HEK293 (cell line): ENCODE data around the gene SIK3.

Experiments
- BCL11A ChIP-seq: fragments of 450-650 bp; formaldehyde crosslinking; IDR thresholded peaks from 2 replicates; pipeline ENCODE4 v1.5.1; 2016; ENCODE audit warnings: low read depth, missing biosample characterization, missing genetic modification characterization
- GLI4 ChIP-seq: fragments of 450-650 bp; formaldehyde crosslinking; IDR thresholded peaks from 2 replicates; pipeline ENCODE4 v1.5.1; 2016; ENCODE audit warnings: missing biosample characterization, missing genetic modification characterization
- ZBTB1 ChIP-seq: fragments of 450-650 bp; formaldehyde crosslinking; IDR thresholded peaks from 2 replicates; pipeline ENCODE4 v1.5.1; 2016; ENCODE audit warnings: missing biosample characterization, missing genetic modification characterization
- ZBTB20 ChIP-seq: fragments of 450-650 bp; formaldehyde crosslinking; IDR thresholded peaks from 2 replicates; pipeline ENCODE4 v1.5.1; 2016; ENCODE audit warnings: missing biosample characterization, missing genetic modification characterization
- ZNF121 ChIP-seq: fragments of 450-650 bp; formaldehyde crosslinking; IDR thresholded peaks from 2 replicates; pipeline ENCODE4 v1.5.1; 2016; ENCODE audit warnings: missing biosample characterization, missing genetic modification characterization
- ZNF530 ChIP-seq: fragments of 450-650 bp; formaldehyde crosslinking; IDR thresholded peaks from 2 replicates; pipeline ENCODE4 v1.5.1; 2016; ENCODE audit warnings: low read depth, missing biosample characterization, missing genetic modification characterization
- ZNF645 ChIP-seq: fragments of 450-650 bp; formaldehyde crosslinking; IDR thresholded peaks from 2 replicates; pipeline ENCODE4; 2016; ENCODE audit warnings: missing biosample characterization, missing genetic modification characterization
- TF ChIP-seq, protein P1 (sequence below): fragments of 450-650 bp; formaldehyde crosslinking; IDR thresholded peaks from 2 replicates; pipeline ENCODE4 v1.5.1; 2016; ENCODE audit warnings: missing biosample characterization, missing genetic modification characterization
- TF ChIP-seq, protein P2 (sequence below): fragments of 450-650 bp; formaldehyde crosslinking; IDR thresholded peaks from 2 replicates; pipeline ENCODE4 v1.5.1; 2017; ENCODE audit warnings: missing biosample characterization, missing genetic modification characterization

DNA sequence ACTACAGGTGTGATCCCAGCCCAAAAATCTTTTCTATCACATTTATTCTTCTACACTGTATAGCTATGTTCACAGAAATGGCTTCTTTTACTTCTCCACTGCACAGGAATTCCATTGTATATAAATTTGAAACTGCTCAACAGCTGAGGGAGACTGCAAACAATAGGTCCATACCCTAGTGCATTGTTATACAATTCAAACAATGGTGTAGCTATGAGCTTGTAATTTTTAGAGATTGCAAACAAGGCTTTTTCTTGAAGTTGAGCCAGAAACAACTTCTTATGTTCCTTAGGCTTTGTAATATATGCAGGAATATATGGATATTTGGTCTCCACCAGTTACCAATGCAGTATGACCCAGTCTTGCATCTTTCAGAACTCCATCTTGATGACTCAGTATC is 19.5 kb upstream of the SIK3 start:
- TF ChIP-seq BCL11A (tag by site-specific recombination) (no peak), ZNF530 (tag by site-specific recombination) (no peak), ZNF121 (tag by site-specific recombination) (no peak), GLI4 (tag by site-specific recombination) (no peak), ZNF645 (no peak), ZBTB20 (tag by site-specific recombination) (no peak), ZBTB1 (no peak)
- TF ChIP-seq, protein P1, sequence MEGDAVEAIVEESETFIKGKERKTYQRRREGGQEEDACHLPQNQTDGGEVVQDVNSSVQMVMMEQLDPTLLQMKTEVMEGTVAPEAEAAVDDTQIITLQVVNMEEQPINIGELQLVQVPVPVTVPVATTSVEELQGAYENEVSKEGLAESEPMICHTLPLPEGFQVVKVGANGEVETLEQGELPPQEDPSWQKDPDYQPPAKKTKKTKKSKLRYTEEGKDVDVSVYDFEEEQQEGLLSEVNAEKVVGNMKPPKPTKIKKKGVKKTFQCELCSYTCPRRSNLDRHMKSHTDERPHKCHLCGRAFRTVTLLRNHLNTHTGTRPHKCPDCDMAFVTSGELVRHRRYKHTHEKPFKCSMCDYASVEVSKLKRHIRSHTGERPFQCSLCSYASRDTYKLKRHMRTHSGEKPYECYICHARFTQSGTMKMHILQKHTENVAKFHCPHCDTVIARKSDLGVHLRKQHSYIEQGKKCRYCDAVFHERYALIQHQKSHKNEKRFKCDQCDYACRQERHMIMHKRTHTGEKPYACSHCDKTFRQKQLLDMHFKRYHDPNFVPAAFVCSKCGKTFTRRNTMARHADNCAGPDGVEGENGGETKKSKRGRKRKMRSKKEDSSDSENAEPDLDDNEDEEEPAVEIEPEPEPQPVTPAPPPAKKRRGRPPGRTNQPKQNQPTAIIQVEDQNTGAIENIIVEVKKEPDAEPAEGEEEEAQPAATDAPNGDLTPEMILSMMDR (tag by site-specific recombination), result no peak
- TF ChIP-seq, protein P2, sequence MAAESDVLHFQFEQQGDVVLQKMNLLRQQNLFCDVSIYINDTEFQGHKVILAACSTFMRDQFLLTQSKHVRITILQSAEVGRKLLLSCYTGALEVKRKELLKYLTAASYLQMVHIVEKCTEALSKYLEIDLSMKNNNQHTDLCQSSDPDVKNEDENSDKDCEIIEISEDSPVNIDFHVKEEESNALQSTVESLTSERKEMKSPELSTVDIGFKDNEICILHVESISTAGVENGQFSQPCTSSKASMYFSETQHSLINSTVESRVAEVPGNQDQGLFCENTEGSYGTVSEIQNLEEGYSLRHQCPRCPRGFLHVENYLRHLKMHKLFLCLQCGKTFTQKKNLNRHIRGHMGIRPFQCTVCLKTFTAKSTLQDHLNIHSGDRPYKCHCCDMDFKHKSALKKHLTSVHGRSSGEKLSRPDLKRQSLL (tag by site-specific recombination), result no peak
